ENCODE results near the gene WDPCP. TPM values are rescaled to one million over a fixed set of nuclear protein-coding genes. Genes with fewer than 3 reads are reported as not detected.

The WDPCP gene
- total and polyA plus RNA-seq, 10 of the 15 experiments (the other 5 are each of a cell fraction or from before 2014, with no cell fraction given), result 2.1 to 7.9 (median 4.6) TPM

GRCh38 chr2:63581298-63581961, 6.8 kb downstream of the WDPCP start:
- H3K9ac ChIP-seq (ENCODE audit: control insufficient read depth, insufficient read depth, low read length), result no peak overlapping the region
- ChIA-PET SMC1A (ENCODE audit: uncharacterized antibody, unreplicated experiment) (interaction anchor here (0.6 to 1.3 kb wide), 5 partner anchors 9 to 681 kb away, joined by 3 read pairs; no protein-coding TSS in a partner anchor), POLR2A (interaction anchor here (0.7 kb wide), 2 partner anchors 262 to 634 kb away, joined by 4 to 6 read pairs; no protein-coding TSS in a partner anchor), CTCF (interaction anchor here (0.9 to 1.7 kb wide), 2 partner anchors 10 to 38 kb away, joined by 3 to 5 read pairs; no protein-coding TSS in a partner anchor), RAD21 (ENCODE audit: unreplicated experiment) (no interaction called here)
- 96% methylated on average over 5 of the region's 5 CpGs for WGBS (ENCODE audit: insufficient coverage, insufficient replicate concordance, low lambda C conversion rate, missing lambda C conversion rate)
- no peak overlapping the region for H3K4me3 ChIP-seq
- no peaks in the 10 kb centered on the region for H4K20me1 ChIP-seq (ENCODE audit: control insufficient read depth, insufficient read depth)
- no peak for DNase-seq (ENCODE audit: low read depth, low spot score)
- intact Hi-C loops (cut with micrococcal nuclease; ENCODE audit: unreplicated experiment), result no loop called here
- peaks cover 2% of the 10 kb centered on the region; the same call in 1 of the 2 replicates for H3K79me2 ChIP-seq (ENCODE audit: control insufficient read depth, insufficient read depth, low read length)
- peak; percentile 21; the same call in 2 of the 3 replicates for ATAC-seq
- no peak overlapping the region for H3K4me2 ChIP-seq (ENCODE audit: control insufficient read depth, insufficient read depth)
- no peak overlapping the region for H2AFZ ChIP-seq (ENCODE audit: control insufficient read depth, low read depth, low read length)
- in situ Hi-C loops (cut with MboI), result no loop called here
- no peaks in the 10 kb centered on the region for H3K9me3 ChIP-seq (replicated peaks; ENCODE audit: control insufficient read depth, insufficient read depth, low read length)
- TF ChIP-seq CBX5 (IDR thresholded peaks at IDR 0.05; ENCODE audit: low read depth), result no peak
- no TSS peak for BruUV-seq (replicated peaks)
- no peaks in the 10 kb centered on the region for H3K4me1 ChIP-seq (ENCODE audit: control insufficient read depth, insufficient read depth, low read length)
- H3K27me3 ChIP-seq (replicated peaks in 1 of 2; ENCODE audit: control insufficient read depth in 2 of 2, insufficient read depth in 2 of 2, low read length in 1 of 2), result no peaks in the 10 kb centered on the region
- no peaks in the 10 kb centered on the region for H3K36me3 ChIP-seq (ENCODE audit: control insufficient read depth in 2 of 2, insufficient read depth in 2 of 2, low read length in 1 of 2)
- H3K27ac ChIP-seq (ENCODE audit: control insufficient read depth, insufficient read depth), result no peak overlapping the region
- FAIRE-seq, result no peak

- H3K4me3 ChIP-seq, result no peak overlapping the region
- H3K27ac ChIP-seq (ENCODE audit: control insufficient read depth, insufficient read depth), result no peak overlapping the region
- RAD21 ChIA-PET (ENCODE audit: unreplicated experiment), result no interaction called here
- H4K20me1 ChIP-seq (ENCODE audit: control insufficient read depth, insufficient read depth), result no peaks in the 10 kb centered on the region
- H3K4me1 ChIP-seq (ENCODE audit: control insufficient read depth, insufficient read depth, low read length), result no peaks in the 10 kb centered on the region
- TF ChIP-seq STAT1 (conservative IDR thresholded peaks at IDR 0.05) (no peak), HSF1 (IDR thresholded peaks at IDR 0.05; ENCODE audit: low read depth, low read length) (no peak)
- DNase-seq (ENCODE audit: low read depth, low spot score) (no peak), FAIRE-seq (no peak), ATAC-seq (no peak)
- in situ Hi-C loops (cut with MboI), result no loop called here
- H3K9ac ChIP-seq (ENCODE audit: control insufficient read depth, insufficient read depth, low read length), result no peak overlapping the region
- CTCF ChIA-PET, result interaction anchor here (0.9 to 1.7 kb wide), 2 partner anchors 10 to 37 kb away, joined by 3 to 5 read pairs; no protein-coding TSS in a partner anchor
- no TSS peak for BruUV-seq (replicated peaks)
- 95% methylated on average over 4 of the region's 4 CpGs for WGBS (ENCODE audit: insufficient coverage, insufficient replicate concordance, low lambda C conversion rate, missing lambda C conversion rate)
- POLR2A ChIA-PET, result no interaction called here
- SMC1A ChIA-PET (ENCODE audit: uncharacterized antibody, unreplicated experiment), result interaction anchor here (0.6 to 1.3 kb wide), 3 partner anchors 9 to 682 kb away, joined by 3 read pairs; no protein-coding TSS in a partner anchor
- H3K9me3 ChIP-seq (replicated peaks; ENCODE audit: control insufficient read depth, insufficient read depth, low read length), result no peaks in the 10 kb centered on the region
- H3K36me3 ChIP-seq (ENCODE audit: control insufficient read depth in 2 of 2, insufficient read depth in 2 of 2, low read length in 1 of 2), result no peaks in the 10 kb centered on the region
- no peak overlapping the region for H3K4me2 ChIP-seq (ENCODE audit: control insufficient read depth, insufficient read depth)
- intact Hi-C loops (cut with micrococcal nuclease; ENCODE audit: unreplicated experiment), result no loop called here
- H2AFZ ChIP-seq (ENCODE audit: control insufficient read depth, low read depth, low read length), result no peak overlapping the region; the same call in 1 of the 2 replicates
- H3K27me3 ChIP-seq (replicated peaks in 1 of 2; ENCODE audit: control insufficient read depth in 2 of 2, insufficient read depth in 2 of 2, low read length in 1 of 2), result no peaks in the 10 kb centered on the region
- peaks cover under 1% of the 10 kb centered on the region; the same call in 1 of the 2 replicates for H3K79me2 ChIP-seq (ENCODE audit: control insufficient read depth, insufficient read depth, low read length)
These were observed 7.5 kb downstream of the WDPCP start for GRCh38 chr2:63580651-63581297.
